ENCODE data around the gene MAP2K5.

Gene MAP2K5

GRCh38 chr15:67746022-67746421 is 203.5 kb downstream of the MAP2K5 start:
- Mint-ChIP-seq H3K9me3 (no peaks in the 10 kb centered on the region), H3K27ac (no peak overlapping the region), H3K4me1 (peaks cover 31% of the 10 kb centered on the region), H3K4me3 (no peak overlapping the region), H3K36me3 (peaks cover 6% of the 10 kb centered on the region)
- DNase-seq (ENCODE audit: low spot score in 2 of 2), result no peak
- no peak for ATAC-seq

GRCh38 chr15:67746450-67746849 is 203.9 kb downstream of the MAP2K5 start:
- Mint-ChIP-seq H3K36me3 (peaks cover 6% of the 10 kb centered on the region), H3K27ac (no peak overlapping the region), H3K4me3 (no peak overlapping the region), H3K9me3 (no peaks in the 10 kb centered on the region), H3K4me1 (peaks cover 27% of the 10 kb centered on the region)
- ATAC-seq (peak; percentile 55), DNase-seq (ENCODE audit: low spot score in 2 of 2) (no peak)

GRCh38 chr15:67747921-67748320 is 205.4 kb downstream of the MAP2K5 start:
- DNase-seq (ENCODE audit: low spot score in 2 of 2) (no peak), ATAC-seq (no peak)
- H3K36me3 Mint-ChIP-seq, result peaks cover 6% of the 10 kb centered on the region
- peaks cover 25% of the 10 kb centered on the region for H3K4me1 Mint-ChIP-seq
- H3K4me3 Mint-ChIP-seq, result no peak overlapping the region
- no peaks in the 10 kb centered on the region for H3K9me3 Mint-ChIP-seq
- no peak overlapping the region for H3K27ac Mint-ChIP-seq

- Mint-ChIP-seq H3K4me3 (no peak overlapping the region), H3K4me1 (peaks cover 17% of the 10 kb centered on the region), H3K36me3 (peaks cover 6% of the 10 kb centered on the region), H3K9me3 (no peaks in the 10 kb centered on the region), H3K27ac (no peak overlapping the region)
- DNase-seq (ENCODE audit: low spot score in 2 of 2), result no peak
- ATAC-seq, result no peak
Observed at GRCh38 chr15:67750371-67750770, 207.9 kb downstream of the MAP2K5 start.

- Mint-ChIP-seq H3K4me3 (no peak overlapping the region), H3K36me3 (peaks cover 5% of the 10 kb centered on the region), H3K9me3 (no peaks in the 10 kb centered on the region), H3K27ac (no peak overlapping the region), H3K4me1 (peaks cover 27% of the 10 kb centered on the region)
- ATAC-seq (no peak), DNase-seq (ENCODE audit: low spot score in 2 of 2) (no peak)
Observed at GRCh38 chr15:67753891-67754290, 211.4 kb downstream of the MAP2K5 start.

- Mint-ChIP-seq H3K27ac (no peak overlapping the region), H3K4me1 (peaks cover 27% of the 10 kb centered on the region), H3K9me3 (no peaks in the 10 kb centered on the region), H3K36me3 (no peaks in the 10 kb centered on the region), H3K4me3 (no peak overlapping the region)
- no peak for DNase-seq (ENCODE audit: low spot score in 2 of 2)
- ATAC-seq, result peak; percentile 71
Observed at GRCh38 chr15:67755264-67755663, 212.8 kb downstream of the MAP2K5 start.

- Mint-ChIP-seq H3K9me3 (no peaks in the 10 kb centered on the region), H3K36me3 (no peaks in the 10 kb centered on the region), H3K4me1 (peaks cover 27% of the 10 kb centered on the region), H3K4me3 (no peak overlapping the region), H3K27ac (no peak overlapping the region)
- ATAC-seq, result no peak
- DNase-seq (ENCODE audit: low spot score in 2 of 2), result no peak
Observed at GRCh38 chr15:67755936-67756335, 213.4 kb downstream of the MAP2K5 start.

- H3K27ac Mint-ChIP-seq, result no peak overlapping the region
- H3K36me3 Mint-ChIP-seq, result no peaks in the 10 kb centered on the region
- H3K9me3 Mint-ChIP-seq, result no peaks in the 10 kb centered on the region
- DNase-seq (ENCODE audit: low spot score in 2 of 2), result no peak
- ATAC-seq, result no peak
- H3K4me3 Mint-ChIP-seq, result no peak overlapping the region
- peaks cover 33% of the 10 kb centered on the region for H3K4me1 Mint-ChIP-seq
Observed at GRCh38 chr15:67758619-67759300, 216.3 kb downstream of the MAP2K5 start.

GRCh38 chr15:67760901-67761300 is 218.4 kb downstream of the MAP2K5 start:
- peaks cover 24% of the 10 kb centered on the region for H3K4me1 Mint-ChIP-seq
- DNase-seq (ENCODE audit: low spot score in 2 of 2) (no peak), ATAC-seq (no peak)
- no peaks in the 10 kb centered on the region for H3K36me3 Mint-ChIP-seq
- H3K9me3 Mint-ChIP-seq, result no peaks in the 10 kb centered on the region
- no peak overlapping the region for H3K27ac Mint-ChIP-seq
- no peak overlapping the region for H3K4me3 Mint-ChIP-seq

- no peak for ATAC-seq
- no peak overlapping the region for H3K27ac Mint-ChIP-seq
- H3K9me3 Mint-ChIP-seq, result no peaks in the 10 kb centered on the region
- no peaks in the 10 kb centered on the region for H3K36me3 Mint-ChIP-seq
- H3K4me1 Mint-ChIP-seq, result peaks cover 21% of the 10 kb centered on the region
- H3K4me3 Mint-ChIP-seq, result no peak overlapping the region
- no peak for DNase-seq (ENCODE audit: low spot score in 2 of 2)
Observed at GRCh38 chr15:67761343-67761742, 218.8 kb downstream of the MAP2K5 start.

- ATAC-seq (peak; percentile 99), DNase-seq (ENCODE audit: low spot score in 2 of 2) (no peak)
- no peaks in the 10 kb centered on the region for H3K36me3 Mint-ChIP-seq
- no peak overlapping the region for H3K4me3 Mint-ChIP-seq
- peaks cover 17% of the 10 kb centered on the region for H3K4me1 Mint-ChIP-seq
- H3K27ac Mint-ChIP-seq, result peak overlapping the region; percentile 23
- no peaks in the 10 kb centered on the region for H3K9me3 Mint-ChIP-seq
Observed at GRCh38 chr15:67762610-67763368, 220.3 kb downstream of the MAP2K5 start.

- no peak overlapping the region for H3K27ac Mint-ChIP-seq
- H3K9me3 Mint-ChIP-seq, result no peaks in the 10 kb centered on the region
- H3K4me1 Mint-ChIP-seq, result peaks cover 6% of the 10 kb centered on the region
- no peak overlapping the region for H3K4me3 Mint-ChIP-seq
- H3K36me3 Mint-ChIP-seq, result peaks cover 6% of the 10 kb centered on the region
- ATAC-seq, result no peak
- DNase-seq (ENCODE audit: low spot score in 2 of 2), result no peak
Observed at GRCh38 chr15:67765701-67766100, 223.2 kb downstream of the MAP2K5 start.

- no peak for DNase-seq (ENCODE audit: low spot score in 2 of 2)
- no peaks in the 10 kb centered on the region for H3K9me3 Mint-ChIP-seq
- no peak overlapping the region for H3K4me3 Mint-ChIP-seq
- no peak overlapping the region for H3K27ac Mint-ChIP-seq
- no peak for ATAC-seq
- H3K36me3 Mint-ChIP-seq, result peaks cover 6% of the 10 kb centered on the region
- peaks cover 6% of the 10 kb centered on the region for H3K4me1 Mint-ChIP-seq
Observed at GRCh38 chr15:67766968-67767367, 224.5 kb downstream of the MAP2K5 start.

- no peak overlapping the region for H3K27ac Mint-ChIP-seq
- DNase-seq (ENCODE audit: low spot score in 2 of 2), result no peak
- ATAC-seq, result no peak
- H3K36me3 Mint-ChIP-seq, result peaks cover 6% of the 10 kb centered on the region
- no peaks in the 10 kb centered on the region for H3K4me1 Mint-ChIP-seq
- H3K4me3 Mint-ChIP-seq, result no peak overlapping the region
- no peaks in the 10 kb centered on the region for H3K9me3 Mint-ChIP-seq
Observed at GRCh38 chr15:67768313-67768977, 225.9 kb downstream of the MAP2K5 start.

- no peak for ATAC-seq
- Mint-ChIP-seq H3K4me3 (no peak overlapping the region), H3K4me1 (no peaks in the 10 kb centered on the region)
Observed at GRCh38 chr15:67769497-67770357, 227.2 kb downstream of the MAP2K5 start.

More at GRCh38 chr15:67769497-67770357, 227.2 kb downstream of the MAP2K5 start:
- peaks cover 6% of the 10 kb centered on the region for H3K36me3 Mint-ChIP-seq
- DNase-seq (ENCODE audit: low spot score in 2 of 2), result no peak
- H3K27ac Mint-ChIP-seq, result no peak overlapping the region
- H3K9me3 Mint-ChIP-seq, result no peaks in the 10 kb centered on the region
